ENCODE measurements around the gene MGA.

MGA gene

GRCh38 chr15:41817781-41818180, 157.6 kb downstream of the MGA start:
- TF ChIP-seq SPI1 (IDR thresholded peaks at IDR 0.05; ENCODE audit: borderline replicate concordance, low read depth), result no peak
- no peak for TF ChIP-seq POLR2AphosphoS5 (IDR thresholded peaks at IDR 0.05; ENCODE audit: low read depth)
- no peak for TF ChIP-seq GABPA (IDR thresholded peaks at IDR 0.05; ENCODE audit: low read depth)
- TF ChIP-seq REST (IDR thresholded peaks at IDR 0.05; ENCODE audit: insufficient replicate concordance, low read depth), result no peak
- TF ChIP-seq, protein P1, sequence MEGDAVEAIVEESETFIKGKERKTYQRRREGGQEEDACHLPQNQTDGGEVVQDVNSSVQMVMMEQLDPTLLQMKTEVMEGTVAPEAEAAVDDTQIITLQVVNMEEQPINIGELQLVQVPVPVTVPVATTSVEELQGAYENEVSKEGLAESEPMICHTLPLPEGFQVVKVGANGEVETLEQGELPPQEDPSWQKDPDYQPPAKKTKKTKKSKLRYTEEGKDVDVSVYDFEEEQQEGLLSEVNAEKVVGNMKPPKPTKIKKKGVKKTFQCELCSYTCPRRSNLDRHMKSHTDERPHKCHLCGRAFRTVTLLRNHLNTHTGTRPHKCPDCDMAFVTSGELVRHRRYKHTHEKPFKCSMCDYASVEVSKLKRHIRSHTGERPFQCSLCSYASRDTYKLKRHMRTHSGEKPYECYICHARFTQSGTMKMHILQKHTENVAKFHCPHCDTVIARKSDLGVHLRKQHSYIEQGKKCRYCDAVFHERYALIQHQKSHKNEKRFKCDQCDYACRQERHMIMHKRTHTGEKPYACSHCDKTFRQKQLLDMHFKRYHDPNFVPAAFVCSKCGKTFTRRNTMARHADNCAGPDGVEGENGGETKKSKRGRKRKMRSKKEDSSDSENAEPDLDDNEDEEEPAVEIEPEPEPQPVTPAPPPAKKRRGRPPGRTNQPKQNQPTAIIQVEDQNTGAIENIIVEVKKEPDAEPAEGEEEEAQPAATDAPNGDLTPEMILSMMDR (IDR thresholded peaks at IDR 0.05; ENCODE audit: insufficient read depth, low read length), result no peak
- Histone ChIP-seq H3K27me3 (ENCODE audit: insufficient read depth, poor library complexity, severe bottlenecking) (no peaks in the 10 kb centered on the region), H3K27ac (replicated peaks) (no peak overlapping the region), H3K4me3 (replicated peaks; ENCODE audit: insufficient read depth, low read length) (no peak overlapping the region)
- DNase-seq (ENCODE audit: low read depth in 1 of 2, low spot score in 1 of 2), result no peak

DNA sequence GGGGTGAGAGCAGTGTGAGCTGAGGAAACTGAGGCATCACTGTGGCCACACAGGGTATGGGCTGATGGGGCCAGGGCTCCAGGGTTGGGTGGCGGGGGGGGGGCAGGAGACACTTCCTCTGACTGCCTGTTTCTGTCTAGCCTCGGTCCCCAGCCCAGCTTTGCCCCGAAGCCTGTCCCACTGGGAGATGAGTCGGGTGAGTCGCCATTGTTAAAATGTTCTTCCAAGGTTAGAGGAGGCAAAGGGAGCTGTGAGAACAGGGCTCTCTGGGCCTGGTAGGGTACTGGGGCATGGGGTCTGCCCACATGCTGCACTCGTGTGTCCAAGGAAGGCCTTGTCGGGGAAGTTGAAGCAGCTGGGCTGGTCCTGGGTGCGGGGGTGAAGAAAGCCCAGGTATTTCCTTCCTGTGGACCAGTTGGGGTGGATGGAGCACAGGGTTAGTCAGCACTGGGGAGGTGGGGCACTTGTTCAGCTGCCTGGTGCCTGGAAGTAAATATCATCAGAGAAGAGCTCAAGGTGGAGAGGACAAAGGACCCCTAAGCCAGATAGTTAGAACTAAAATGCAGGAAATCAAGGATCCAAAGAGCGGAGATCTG, 159.3 kb downstream of the MGA start:
- TF ChIP-seq GABPA (IDR thresholded peaks at IDR 0.05; ENCODE audit: low read depth), result no peak
- TF ChIP-seq, protein P1 (IDR thresholded peaks at IDR 0.05; ENCODE audit: insufficient read depth, low read length), result no peak
- TF ChIP-seq REST (IDR thresholded peaks at IDR 0.05; ENCODE audit: insufficient replicate concordance, low read depth), result no peak
- TF ChIP-seq SPI1 (IDR thresholded peaks at IDR 0.05; ENCODE audit: borderline replicate concordance, low read depth), result no peak
- no peak for TF ChIP-seq POLR2AphosphoS5 (IDR thresholded peaks at IDR 0.05; ENCODE audit: low read depth)
- no peaks in the 10 kb centered on the region for H3K27me3 ChIP-seq (ENCODE audit: insufficient read depth, poor library complexity, severe bottlenecking)
- no peak overlapping the region for H3K27ac ChIP-seq (replicated peaks)
- no peak for DNase-seq (ENCODE audit: low read depth in 1 of 2, low spot score in 1 of 2)
- H3K4me3 ChIP-seq (replicated peaks; ENCODE audit: insufficient read depth, low read length), result no peak overlapping the region

DNA sequence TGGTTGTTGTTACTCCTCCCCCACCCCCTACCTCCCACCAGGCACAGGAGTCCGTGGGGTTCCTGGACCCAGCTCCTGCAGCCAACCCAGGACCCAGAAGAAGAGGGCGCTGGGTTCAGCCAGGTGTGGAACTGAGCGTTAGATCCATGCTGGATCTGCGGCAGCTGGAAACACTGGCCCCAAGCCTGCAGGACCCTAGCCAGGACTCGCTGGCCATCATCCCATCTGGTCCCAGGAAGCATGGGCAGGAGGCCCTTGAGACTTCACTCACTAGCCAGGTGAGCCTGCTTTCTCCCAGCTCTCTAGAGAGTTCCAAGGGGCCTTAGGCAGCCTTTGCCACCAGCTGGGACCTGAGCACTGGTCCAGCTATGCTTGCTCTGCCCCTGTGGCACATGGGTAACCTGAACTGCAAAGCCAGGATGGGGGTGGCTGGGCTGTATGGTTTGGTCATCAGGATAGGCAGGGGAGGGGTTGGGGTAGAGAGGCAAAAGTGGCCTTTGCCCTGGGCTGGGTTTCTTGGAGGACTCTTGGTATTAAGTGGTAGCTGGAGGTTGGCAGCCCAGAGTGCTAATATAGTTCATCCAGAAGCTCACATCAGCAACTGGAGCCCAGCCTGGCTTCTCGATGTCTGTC, 160.7 kb downstream of the MGA start:
- TF ChIP-seq SPI1 (IDR thresholded peaks at IDR 0.05; ENCODE audit: borderline replicate concordance, low read depth), result no peak
- no peak for TF ChIP-seq REST (IDR thresholded peaks at IDR 0.05; ENCODE audit: insufficient replicate concordance, low read depth)
- no peak for TF ChIP-seq GABPA (IDR thresholded peaks at IDR 0.05; ENCODE audit: low read depth)
- TF ChIP-seq, protein P1 (IDR thresholded peaks at IDR 0.05; ENCODE audit: insufficient read depth, low read length), result no peak
- TF ChIP-seq POLR2AphosphoS5 (IDR thresholded peaks at IDR 0.05; ENCODE audit: low read depth), result no peak
- H3K27me3 ChIP-seq (ENCODE audit: insufficient read depth, poor library complexity, severe bottlenecking), result no peaks in the 10 kb centered on the region
- DNase-seq (ENCODE audit: low read depth in 1 of 2, low spot score in 1 of 2), result no peak
- H3K27ac ChIP-seq (replicated peaks), result no peak overlapping the region
- H3K4me3 ChIP-seq (replicated peaks; ENCODE audit: insufficient read depth, low read length), result no peak overlapping the region

Measured in HL-60 (cell line).